SH-SY5Y (cell line): ENCODE measurements around the gene CAMK2A.

Experiments
- GATA2 ChIP-seq: IDR thresholded peaks from 2 replicates; pipeline ENCODE4 v1.6.1; 2011; ENCODE audit warnings: mild to moderate bottlenecking, low read depth, low read length
- GATA3 ChIP-seq: IDR thresholded peaks from 2 replicates; pipeline ENCODE4 v1.6.1; 2011; ENCODE audit warnings: low read depth, mild to moderate bottlenecking, low read length, moderate library complexity

The CAMK2A gene

DNA sequence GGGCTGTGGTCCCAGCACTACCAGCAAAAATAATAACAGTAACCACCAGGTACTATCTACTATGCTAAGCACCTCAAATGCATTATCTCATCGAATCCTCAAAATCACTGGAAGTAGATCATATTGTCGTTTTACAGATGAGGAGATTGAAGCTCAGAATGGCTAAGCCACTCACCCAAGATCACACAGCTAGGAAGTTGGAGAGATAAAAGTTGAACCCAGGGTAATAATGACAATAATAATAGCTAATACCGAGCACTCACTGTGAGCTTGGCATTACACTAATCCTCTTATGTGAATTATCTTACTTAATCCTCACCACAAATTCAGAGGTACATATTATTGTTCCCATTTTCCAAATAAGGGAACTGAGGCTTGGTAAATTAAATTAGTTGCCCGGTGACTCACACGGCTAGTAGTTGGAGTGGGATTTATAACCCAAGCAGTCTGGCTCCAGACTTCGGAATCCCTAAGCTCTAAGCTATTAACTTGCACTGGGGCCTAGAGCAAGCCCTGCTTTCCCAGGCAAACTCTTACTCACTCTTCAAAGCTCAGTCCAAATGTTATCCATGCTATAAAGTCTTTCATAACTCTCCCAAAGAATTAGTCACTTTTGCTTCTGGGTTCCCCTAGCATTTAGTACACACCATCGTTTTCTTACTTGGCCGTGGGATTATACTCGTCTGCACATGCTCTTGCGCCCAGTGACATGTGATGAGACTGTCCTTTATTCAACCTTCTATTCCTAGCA is 9.3 kb upstream of the CAMK2A start:
- TF ChIP-seq GATA2 (no peak), GATA3 (no peak)

DNA sequence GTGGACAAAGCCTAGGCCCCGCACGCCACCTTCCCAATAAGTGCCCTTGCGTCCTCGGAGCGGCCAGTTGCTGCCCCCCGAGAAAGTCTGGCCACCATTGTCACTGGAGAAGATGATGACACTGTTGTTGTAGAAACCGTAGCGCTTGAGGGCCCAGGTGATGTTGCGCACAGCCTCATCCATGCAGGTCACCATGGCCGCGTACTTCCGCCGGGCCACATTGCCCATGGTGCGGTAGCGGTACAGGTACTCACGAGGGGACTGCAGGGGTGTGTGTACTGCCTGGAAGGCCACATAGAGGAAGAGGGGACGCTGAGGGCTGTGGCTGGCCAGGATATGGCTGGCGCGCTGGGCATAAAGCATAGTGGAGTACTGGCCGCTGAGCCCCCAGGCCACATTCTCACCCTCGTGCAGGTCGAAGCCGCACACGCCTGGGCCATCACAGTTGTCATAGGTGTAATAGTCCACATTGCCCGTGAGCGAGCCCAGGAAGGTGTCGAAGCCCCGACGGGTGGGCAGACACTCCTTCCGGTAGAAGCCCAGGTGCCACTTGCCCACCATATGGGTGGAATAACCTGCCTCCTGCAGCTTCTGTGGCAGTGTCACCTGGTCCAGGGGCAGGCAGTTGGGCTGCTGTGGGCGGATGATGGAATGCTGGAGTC is 8.5 kb upstream of the CAMK2A start:
- TF ChIP-seq GATA3 (no peak), GATA2 (no peak)

DNA sequence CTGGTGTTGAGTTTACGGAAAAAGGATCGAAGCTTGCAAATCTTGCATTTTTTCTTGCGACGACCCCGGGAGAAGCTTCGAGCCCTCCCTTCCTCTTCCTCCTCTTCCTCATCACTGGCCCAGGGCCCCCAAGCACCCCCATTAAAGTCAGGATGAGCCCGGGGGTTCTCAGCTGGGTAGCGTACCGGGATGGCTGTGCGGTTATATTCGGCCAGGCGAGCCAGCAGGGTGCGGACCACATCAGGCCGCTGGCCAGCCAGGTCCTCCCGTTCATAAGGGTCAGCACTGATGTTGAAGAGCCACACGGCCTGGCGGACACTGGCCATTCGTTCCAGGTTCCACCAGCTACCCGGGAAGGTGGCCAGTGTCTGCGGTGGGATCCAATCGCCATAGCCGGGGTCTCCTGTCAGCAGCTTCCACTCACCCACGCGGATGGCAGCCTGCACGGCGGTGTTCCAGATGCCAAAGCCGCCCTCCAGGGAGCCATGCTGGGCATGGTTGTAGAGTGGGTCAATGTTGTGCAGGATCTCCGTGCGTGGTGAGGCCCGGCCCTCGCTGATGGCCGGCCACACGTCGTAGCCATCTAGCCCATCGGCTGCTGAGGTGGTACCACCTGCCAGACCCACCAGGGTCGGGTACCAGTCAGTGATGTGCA is 7.8 kb upstream of the CAMK2A start:
- TF ChIP-seq GATA3 (no peak), GATA2 (no peak)

DNA sequence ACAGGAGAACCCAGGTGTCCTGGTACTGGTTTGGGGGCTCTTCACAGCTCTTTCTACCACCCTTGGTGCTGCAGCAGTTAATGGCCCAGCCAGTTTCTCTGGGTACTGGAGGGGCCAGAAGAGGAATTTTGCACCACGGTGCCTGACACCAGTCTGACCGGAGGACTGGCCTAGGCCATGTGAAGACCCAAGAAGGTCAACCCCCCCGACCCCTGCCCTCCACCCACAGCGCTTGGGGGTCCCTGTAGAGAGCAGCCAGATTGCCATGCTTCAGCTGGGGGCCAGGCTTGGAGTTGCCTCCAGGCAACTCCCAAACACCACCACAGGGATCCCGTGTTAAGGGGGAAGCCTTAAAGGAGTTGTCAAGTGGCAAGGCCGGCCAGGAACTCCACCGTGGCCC is 6.9 kb upstream of the CAMK2A start:
- TF ChIP-seq GATA2 (no peak), GATA3 (no peak)

DNA sequence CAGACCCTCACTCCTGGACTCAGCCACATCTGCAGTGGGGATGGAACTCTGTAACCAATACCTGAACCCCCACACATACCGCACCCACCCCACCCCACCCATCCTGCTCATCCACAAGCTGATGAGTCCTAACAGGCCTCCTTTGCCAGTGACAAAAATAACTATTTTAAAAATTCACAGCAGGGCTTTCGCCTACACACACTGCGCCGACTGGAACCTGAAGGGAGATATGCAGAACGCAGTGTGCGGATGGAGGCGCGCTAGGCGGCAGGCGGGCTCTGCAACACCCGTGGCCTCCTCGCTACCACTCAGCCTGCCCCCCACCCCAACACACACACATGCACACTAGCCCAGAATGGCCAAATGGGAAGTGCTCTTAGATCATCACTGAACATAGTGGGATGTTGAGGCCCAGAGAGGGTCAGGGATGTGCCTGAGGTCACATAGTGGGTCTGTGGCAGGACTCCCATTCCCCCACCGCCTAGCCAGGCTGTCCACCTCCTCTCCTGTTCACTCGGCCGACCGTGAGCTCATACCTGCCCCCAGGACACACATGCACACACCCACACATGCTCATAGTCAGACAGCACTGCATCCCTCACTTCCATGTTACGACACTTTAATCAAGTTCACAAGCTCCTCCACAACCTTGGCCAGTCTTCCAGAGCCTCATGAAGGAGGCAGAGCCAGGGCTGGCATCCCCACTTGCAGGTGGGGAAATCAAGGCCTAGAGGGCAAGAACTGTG is 6.3 kb upstream of the CAMK2A start:
- TF ChIP-seq GATA2, result no peak
- no peak for TF ChIP-seq GATA3

DNA sequence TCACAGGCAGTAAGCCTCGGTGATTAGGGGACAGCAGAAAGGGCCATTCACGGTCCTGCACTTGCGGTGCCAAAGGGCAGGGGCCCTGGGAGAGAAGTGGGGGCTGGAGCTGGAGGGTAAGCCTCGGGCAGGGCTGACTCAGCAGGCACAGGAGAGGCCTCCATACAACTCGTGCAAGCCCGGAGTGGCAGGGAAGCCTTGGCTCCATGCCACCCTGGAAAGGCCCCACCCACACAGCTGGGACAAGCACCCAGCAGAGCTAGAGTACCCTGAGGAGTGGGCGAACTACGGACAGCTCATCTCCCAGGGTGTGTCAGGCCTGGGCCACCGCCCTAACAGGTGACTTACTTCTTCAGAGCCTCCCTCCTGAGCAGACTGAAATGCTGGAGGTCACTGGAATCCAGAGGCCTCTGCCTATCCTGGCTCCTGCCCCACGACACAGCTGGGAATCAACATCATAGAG is 5.6 kb upstream of the CAMK2A start:
- TF ChIP-seq GATA2, result no peak
- TF ChIP-seq GATA3, result no peak

DNA sequence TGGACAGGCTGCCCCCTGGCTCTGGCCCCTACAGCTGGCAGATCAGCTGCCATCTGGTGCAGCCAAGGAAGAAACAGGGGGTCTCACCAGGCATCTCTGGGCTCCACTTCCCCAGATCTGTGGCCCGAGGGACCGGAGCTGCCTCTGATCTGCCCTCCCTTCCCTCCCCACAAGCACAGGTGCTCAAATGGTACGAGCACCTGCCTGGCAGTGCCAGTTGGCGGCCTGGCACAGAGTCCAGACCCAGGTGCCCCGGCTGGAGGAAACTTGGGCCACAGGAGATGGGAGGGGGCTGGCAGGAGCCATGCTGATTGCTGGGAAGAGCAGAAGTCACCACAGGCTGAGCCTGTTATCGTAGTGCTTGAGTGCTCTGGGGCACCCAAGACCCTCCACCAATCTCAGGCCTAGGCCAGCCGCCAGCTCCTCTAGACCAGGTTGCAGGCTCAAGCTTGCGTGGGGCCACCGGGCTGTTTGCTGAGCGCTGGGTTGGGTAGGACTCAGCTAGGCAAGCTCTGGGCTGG is 5.0 kb upstream of the CAMK2A start:
- no peak for TF ChIP-seq GATA3
- no peak for TF ChIP-seq GATA2

DNA sequence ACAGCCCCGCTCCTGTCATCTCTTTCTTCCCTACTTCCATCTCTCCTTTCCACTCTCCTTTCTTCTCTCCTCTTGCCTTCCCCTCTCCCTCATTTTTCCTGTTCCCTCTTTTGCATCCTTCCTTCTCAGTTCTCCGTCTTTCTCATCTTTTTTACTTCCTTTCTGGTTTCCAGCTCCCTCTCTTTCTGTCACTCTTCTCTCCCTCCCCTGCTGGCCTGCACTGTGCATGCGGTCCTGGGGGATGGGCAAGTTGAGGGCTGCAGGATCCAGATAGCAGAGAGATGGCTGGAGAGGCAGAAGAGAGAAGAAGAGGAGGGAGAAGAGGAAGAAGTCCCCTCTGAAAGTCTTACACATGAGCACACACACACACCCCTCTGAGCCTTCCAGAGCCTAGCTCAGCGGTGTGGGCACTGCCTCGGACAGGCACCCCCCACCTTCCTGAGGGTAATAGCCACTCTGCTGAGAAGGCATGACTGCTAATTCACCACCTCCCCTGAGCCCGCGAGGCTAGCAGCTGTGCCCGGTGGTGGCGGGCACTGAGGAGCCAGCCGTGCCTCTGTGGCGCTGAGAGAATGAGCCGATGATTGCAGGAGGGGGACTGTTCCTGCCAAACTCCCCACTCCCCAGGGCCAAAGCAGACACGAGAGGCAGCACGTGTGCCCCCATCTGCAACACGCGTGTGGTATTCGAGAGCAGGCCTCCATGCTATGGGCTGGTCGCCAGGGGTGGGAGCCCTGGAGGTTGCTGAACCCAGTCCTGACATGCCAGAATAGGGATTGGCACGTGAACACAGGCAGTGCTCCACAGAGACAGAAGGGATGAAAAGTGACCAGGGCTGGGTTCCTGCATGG is 3.7 kb upstream of the CAMK2A start:
- TF ChIP-seq GATA2 (no peak), GATA3 (no peak)

DNA sequence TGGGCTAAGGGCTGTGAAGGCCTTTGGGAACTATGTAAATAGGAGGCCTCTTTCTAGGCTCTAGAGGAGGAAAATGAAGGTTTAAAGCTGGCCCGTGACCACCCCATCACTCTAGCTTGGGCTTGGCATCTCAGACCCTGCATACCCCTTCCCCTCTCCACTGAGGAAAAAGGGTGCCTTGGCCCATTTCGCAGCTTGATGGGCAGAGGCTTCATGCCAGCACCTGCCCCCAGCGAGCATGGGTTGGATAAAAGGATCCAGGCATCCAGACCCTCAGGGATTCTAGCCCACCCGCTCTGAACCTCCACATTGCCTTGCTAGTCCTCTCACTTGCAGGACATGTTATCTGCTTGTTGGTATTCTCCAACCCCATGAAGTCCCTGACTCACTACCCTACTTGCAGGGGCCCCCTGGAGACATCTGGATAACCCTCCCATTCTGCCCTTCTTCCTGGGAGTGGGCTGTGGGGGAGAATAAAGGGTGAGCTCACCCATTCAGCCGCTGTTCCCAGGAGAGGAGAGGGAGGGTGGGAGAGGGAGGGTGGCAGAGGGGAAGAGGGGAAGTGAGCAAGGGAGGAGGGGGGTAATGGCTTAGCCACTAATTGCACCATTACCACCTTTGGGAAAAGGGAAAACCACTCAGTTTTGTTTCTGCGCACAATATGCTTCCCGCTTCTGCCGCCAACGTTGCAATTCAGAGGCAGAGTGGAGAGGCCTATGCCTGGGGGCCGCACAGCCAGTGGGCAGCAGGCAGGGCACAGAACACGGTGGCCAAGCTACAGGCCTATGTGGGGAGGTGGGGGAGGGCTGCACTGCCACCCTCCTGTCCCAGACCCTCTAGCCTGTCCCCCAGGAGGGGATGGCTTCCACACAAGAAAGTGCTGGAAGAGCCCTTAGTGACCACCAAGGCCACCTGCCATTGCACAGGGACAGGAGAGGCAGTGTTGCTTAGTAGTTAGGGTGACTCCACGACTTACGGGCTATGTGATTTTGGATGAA is 2.1 kb upstream of the CAMK2A start:
- TF ChIP-seq GATA2, result no peak

DNA sequence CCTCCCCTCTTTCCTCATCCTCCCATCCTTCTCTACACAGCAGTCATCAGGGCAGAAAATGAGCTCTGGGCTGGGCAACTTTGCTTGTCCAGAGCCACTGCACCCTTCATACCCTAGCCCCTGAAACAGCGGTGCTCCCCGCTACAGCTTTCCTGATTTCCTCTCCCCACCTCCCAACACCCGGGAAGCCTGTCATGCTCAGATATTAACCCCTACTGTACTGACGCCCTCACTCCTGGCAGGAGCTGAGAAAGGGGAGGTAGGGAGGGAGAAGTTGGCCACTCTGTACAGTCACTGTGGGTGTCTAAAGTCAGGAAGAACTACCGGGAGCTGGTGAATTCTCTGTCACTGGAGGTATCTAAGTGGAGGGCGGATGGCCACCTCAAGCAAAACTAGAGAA is 782 bp downstream of the CAMK2A start:
- TF ChIP-seq GATA3 (no peak), GATA2 (no peak)

DNA sequence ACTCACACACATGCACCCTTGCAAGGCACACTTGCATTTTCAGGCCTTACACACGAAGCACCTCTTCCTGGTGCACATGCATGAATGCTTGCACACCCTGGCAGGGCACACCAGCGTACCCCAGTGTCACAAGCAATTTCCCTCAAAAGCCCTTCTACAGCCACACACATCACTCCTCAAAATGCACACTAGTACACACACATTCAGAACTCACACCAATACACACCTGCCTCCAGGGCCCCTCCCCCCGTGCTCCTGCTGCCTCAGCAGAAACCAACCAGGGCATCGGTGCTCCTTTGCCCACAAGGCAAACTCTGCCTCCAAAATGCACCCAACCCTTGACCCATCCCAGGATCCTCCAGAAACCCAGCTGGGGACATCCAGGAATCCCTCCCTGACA is 1.2 kb downstream of the CAMK2A start:
- TF ChIP-seq GATA2 (no peak), GATA3 (no peak)

DNA sequence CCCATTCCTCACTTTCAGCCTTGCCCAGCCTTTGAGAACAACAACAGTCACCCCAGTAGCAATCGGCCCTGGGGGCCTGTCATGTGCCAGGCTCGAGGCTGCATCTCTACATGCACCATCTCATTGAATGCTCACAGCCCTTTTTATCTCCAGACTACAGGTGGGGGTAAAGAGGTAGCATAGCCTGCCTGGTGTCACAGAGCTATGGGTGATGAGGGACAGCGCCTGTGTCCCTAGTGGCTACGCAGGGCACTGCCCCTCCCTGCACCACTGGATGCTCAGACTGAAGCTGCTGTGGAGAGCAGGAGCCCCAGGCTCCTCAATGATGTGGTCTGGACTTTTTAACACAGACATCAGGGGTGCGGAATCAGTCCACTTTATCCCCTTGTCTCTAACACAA is 2.8 kb downstream of the CAMK2A start:
- TF ChIP-seq GATA3, result no peak
- TF ChIP-seq GATA2, result no peak

DNA sequence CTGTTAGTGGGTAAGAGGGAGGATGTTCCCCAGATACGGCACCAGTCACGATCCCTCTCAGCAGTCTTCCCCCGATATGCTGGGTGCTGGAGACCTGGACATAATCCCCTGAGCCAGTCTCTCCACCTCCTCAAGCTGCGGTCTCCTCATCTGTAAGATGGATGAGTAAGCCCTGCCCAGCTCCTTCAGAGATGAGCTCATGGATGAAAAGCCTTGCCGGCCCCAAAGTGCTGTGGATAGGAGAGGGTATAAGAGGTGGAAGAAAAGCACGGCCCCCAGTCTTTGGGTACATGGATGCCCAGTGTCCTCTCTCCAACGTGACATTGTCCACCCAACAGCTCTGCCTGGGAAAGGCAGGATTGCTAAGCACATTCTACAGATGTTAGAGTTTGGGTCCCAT is 4.5 kb downstream of the CAMK2A start:
- TF ChIP-seq GATA2, result no peak
- TF ChIP-seq GATA3, result no peak

DNA sequence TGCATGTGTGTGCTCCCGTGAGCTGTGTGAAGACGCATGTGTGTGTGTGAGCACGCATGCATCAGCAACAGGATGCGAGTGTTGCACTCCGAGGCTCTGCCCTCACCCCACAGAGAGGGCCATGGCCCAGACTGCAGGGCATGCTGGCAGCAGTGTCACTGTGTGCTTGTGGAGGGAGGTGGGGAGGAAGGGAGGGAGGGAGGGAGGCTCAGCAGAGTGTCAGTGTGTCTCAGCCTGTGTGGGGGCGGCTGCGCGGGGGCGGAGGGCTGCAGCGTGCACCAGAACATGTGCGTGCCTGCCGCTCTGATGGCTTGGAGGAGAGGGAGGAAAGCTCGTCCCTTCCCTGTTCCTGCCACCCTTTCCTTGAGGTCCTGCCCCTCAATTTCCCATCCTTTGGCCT is 5.3 kb downstream of the CAMK2A start:
- TF ChIP-seq GATA3 (no peak), GATA2 (no peak)
